Common myeloid progenitor, CD34-positive (primary cell): ENCODE results near the gene EBF3.

Experiments used
- CTCF ChIA-PET: fragments of 350-600 bp; sonication (Branson Sonifier 250); formaldehyde crosslinking; loops from one replicate; lab custom pipeline; 2021; ENCODE audit warnings: antibody characterized with exemption; lab: Charles Lee
- POLR2A ChIA-PET: fragments of 350-600 bp; sonication (Branson Sonifier 250); formaldehyde crosslinking; loops from one replicate; lab custom pipeline; 2021; ENCODE audit warnings: antibody characterized with exemption; lab: Charles Lee
- DNase-seq, 3 donors: peaks; one replicate each; pipeline versions ENCODE4 v3.0.0 to v3.0.0-alpha.2; 2013
- H3K27ac ChIP-seq, 2 experiments: 1 replicate in 1 of 2; 2 replicates in 1 of 2; pipeline ENCODE4 v1.7.0; 2013; ENCODE audit warnings: inconsistent platforms in 2 of 2, low read length in 2 of 2, mild to moderate bottlenecking in 2 of 2, low read depth in 1 of 2, moderate library complexity in 1 of 2; ENCODE audit not compliant: severe bottlenecking in 2 of 2, insufficient read depth in 1 of 2, poor library complexity in 1 of 2
- H3K27me3 ChIP-seq, 5 experiments: replicated peaks in 2 of 5; 1 replicate in 3 of 5; 2 replicates in 2 of 5; pipeline versions ENCODE4 v1.6.1 to v1.7.0; 2013; ENCODE audit warnings: low read length in 4 of 5, mild to moderate bottlenecking in 2 of 5, moderate library complexity in 2 of 5, inconsistent platforms in 1 of 5; ENCODE audit not compliant: insufficient read depth in 5 of 5, control insufficient read depth in 4 of 5
- H3K36me3 ChIP-seq, 4 experiments: 1 replicate in 2 of 4; 2 replicates in 2 of 4; pipeline versions ENCODE4 v1.6.1 to v1.7.0; 2013; ENCODE audit warnings: low read length in 3 of 4, control low read depth in 1 of 4, mild to moderate bottlenecking in 1 of 4; ENCODE audit not compliant: control insufficient read depth in 4 of 4, insufficient read depth in 4 of 4
- H3K4me1 ChIP-seq, 4 experiments: 1 replicate in 3 of 4; 2 replicates in 1 of 4; pipeline versions ENCODE4 v1.6.1 to v1.7.1; 2013; ENCODE audit warnings: low read length in 3 of 4, mild to moderate bottlenecking in 3 of 4, control low read depth in 1 of 4, inconsistent platforms in 1 of 4, moderate library complexity in 1 of 4; ENCODE audit not compliant: control insufficient read depth in 4 of 4, insufficient read depth in 4 of 4; ENCODE audit errors: control extremely low read depth in 1 of 4
- H3K4me3 ChIP-seq, 7 experiments: 1 replicate in 4 of 7; 2 replicates in 3 of 7; pipeline versions ENCODE4 v1.5.1 to v1.7.0; 2013; ENCODE audit warnings: mild to moderate bottlenecking in 7 of 7, low read length in 6 of 7, moderate library complexity in 6 of 7, inconsistent platforms in 2 of 7, low read depth in 2 of 7, control low read depth in 1 of 7; ENCODE audit not compliant: insufficient read depth in 4 of 7, control insufficient read depth in 1 of 7; ENCODE audit errors: extremely low read depth in 1 of 7
- H3K9me3 ChIP-seq, 5 experiments: 1 replicate in 4 of 5; 2 replicates in 1 of 5; pipeline versions ENCODE4 v1.6.1 to v1.7.1; 2013; ENCODE audit warnings: low read length in 4 of 5, mild to moderate bottlenecking in 2 of 5, inconsistent platforms in 1 of 5, low read depth in 1 of 5, moderate library complexity in 1 of 5; ENCODE audit not compliant: control insufficient read depth in 4 of 5, insufficient read depth in 2 of 5; ENCODE audit errors: control extremely low read depth in 1 of 5
- WGBS: methylation state at CpG from one replicate; pipeline ENCODE4 v1.1.5; 2013; ENCODE audit not compliant: insufficient coverage; 5-methylcytosine and 5-hydroxymethylcytosine counted together

The EBF3 gene

GRCh38 chr10:129978980-129979379 is 14.9 kb upstream of the EBF3 start:
- no peak for DNase-seq
- ChIA-PET CTCF (interaction anchor here (1.1 kb wide), 1 partner anchor 10 kb away, joined by 5 read pairs; no protein-coding TSS in a partner anchor), POLR2A (no interaction called here)
- peaks cover 8 to 72% (median 32%) of the 10 kb centered on the region in 5 experiments for H3K27me3 ChIP-seq
- H3K36me3 ChIP-seq, result no peaks in the 10 kb centered on the region
- no peak overlapping the region for H3K4me3 ChIP-seq
- H3K27ac ChIP-seq, result no peak overlapping the region
- no peaks in the 10 kb centered on the region for H3K4me1 ChIP-seq
- 98% methylated on average over 5 of the region's 6 CpGs for WGBS
- peaks cover 5 to 15% (median 6%) of the 10 kb centered on the region in 5 experiments for H3K9me3 ChIP-seq

GRCh38 chr10:129978322-129978721 is 14.2 kb upstream of the EBF3 start:
- Histone ChIP-seq H3K27ac (no peak overlapping the region), H3K4me1 (no peaks in the 10 kb centered on the region), H3K9me3 (peaks cover 3 to 8% (median 5%) of the 10 kb centered on the region in 5 experiments), H3K27me3 (peaks cover 8 to 72% (median 37%) of the 10 kb centered on the region in 5 experiments), H3K36me3 (no peaks in the 10 kb centered on the region), H3K4me3 (no peak overlapping the region)
- ChIA-PET CTCF (interaction anchor here (1.1 kb wide), 1 partner anchor 9 kb away, joined by 5 read pairs; no protein-coding TSS in a partner anchor), POLR2A (no interaction called here)
- WGBS, result no CpG with 5 or more reads among the region's 1 CpG
- DNase-seq, result no peak

GRCh38 chr10:129977794-129978193 is 13.7 kb upstream of the EBF3 start:
- POLR2A ChIA-PET, result no interaction called here
- 92% methylated on average over 8 of the region's 10 CpGs for WGBS
- Histone ChIP-seq H3K27me3 (peaks cover 8 to 77% (median 40%) of the 10 kb centered on the region in 5 experiments), H3K4me3 (no peak overlapping the region), H3K9me3 (peaks cover 0 to 5% (median 3%) of the 10 kb centered on the region in 5 experiments), H3K4me1 (peaks cover 0 to 3% (median under 1%) of the 10 kb centered on the region in 4 experiments), H3K27ac (no peak overlapping the region), H3K36me3 (no peaks in the 10 kb centered on the region)
- no peak for DNase-seq
- CTCF ChIA-PET, result interaction anchor here (1.1 kb wide), 1 partner anchor 9 kb away, joined by 5 read pairs; no protein-coding TSS in a partner anchor

- ChIA-PET POLR2A (interaction anchor here (0.5 kb wide), 1 partner anchor 121 kb away, joined by 3 read pairs; no protein-coding TSS in a partner anchor), CTCF (no interaction called here)
- DNase-seq, result no peak
- no peaks in the 10 kb centered on the region for H3K9me3 ChIP-seq
- no peak overlapping the region for H3K27ac ChIP-seq
- no peak overlapping the region for H3K4me3 ChIP-seq
- H3K27me3 ChIP-seq, result peaks cover 19 to 96% (median 59%) of the 10 kb centered on the region in 5 experiments
- WGBS, result 87% methylated on average over 8 of the region's 8 CpGs
- H3K4me1 ChIP-seq, result peaks cover 4 to 31% (median 28%) of the 10 kb centered on the region in 4 experiments
- H3K36me3 ChIP-seq, result no peaks in the 10 kb centered on the region
Measured at GRCh38 chr10:129973674-129974059, 9.6 kb upstream of the EBF3 start.

GRCh38 chr10:129972966-129973673 is 9.0 kb upstream of the EBF3 start:
- Histone ChIP-seq H3K27ac (no peak overlapping the region), H3K9me3 (no peaks in the 10 kb centered on the region), H3K4me3 (no peak overlapping the region), H3K36me3 (no peaks in the 10 kb centered on the region), H3K27me3 (peaks cover 19 to 96% (median 60%) of the 10 kb centered on the region in 5 experiments), H3K4me1 (peaks cover 4 to 36% (median 34%) of the 10 kb centered on the region in 4 experiments)
- POLR2A ChIA-PET, result no interaction called here
- CTCF ChIA-PET, result no interaction called here
- DNase-seq, result no peak
- WGBS, result 21% methylated on average over 59 of the region's 59 CpGs

- CTCF ChIA-PET, result interaction anchor here (0.6 to 4.1 kb wide), 6 partner anchors 11 to 938 kb away, joined by 3 to 20 read pairs (median 4); no protein-coding TSS in a partner anchor
- H3K27ac ChIP-seq, result no peak overlapping the region
- H3K4me1 ChIP-seq, result peaks cover 4 to 40% (median 38%) of the 10 kb centered on the region in 4 experiments
- peak in 1 of 3 donors; percentile 13 for DNase-seq
- no peaks in the 10 kb centered on the region for H3K9me3 ChIP-seq
- POLR2A ChIA-PET, result no interaction called here
- no peak overlapping the region for H3K4me3 ChIP-seq
- 3% methylated on average over 69 of the region's 84 CpGs for WGBS
- H3K36me3 ChIP-seq, result no peaks in the 10 kb centered on the region
- peaks cover 19 to 96% (median 58%) of the 10 kb centered on the region in 5 experiments for H3K27me3 ChIP-seq
Measured at GRCh38 chr10:129972145-129972965, 8.3 kb upstream of the EBF3 start.
